GM18526 (cell line): ENCODE results near the gene UBE2F.

ENCODE experiments used
- POLR2A ChIP-seq: IDR thresholded peaks from 3 replicates; pipeline ENCODE4 v1.6.1; 2011; ENCODE audit not compliant: insufficient read length; ENCODE audit errors: extremely low read depth

UBE2F gene

GRCh38 chr2:237998530-237998929 lies 31.7 kb downstream of the UBE2F start:
- no peak for TF ChIP-seq POLR2A

- no peak for TF ChIP-seq POLR2A
Measured at GRCh38 chr2:238003234-238004031, 36.6 kb downstream of the UBE2F start.

GRCh38 chr2:238004077-238004830 lies 37.4 kb downstream of the UBE2F start:
- TF ChIP-seq POLR2A: no peak

GRCh38 chr2:238005528-238005927 lies 38.7 kb downstream of the UBE2F start:
- TF ChIP-seq POLR2A: no peak

- no peak for TF ChIP-seq POLR2A
Measured at GRCh38 chr2:238006510-238006909, 39.7 kb downstream of the UBE2F start.

- TF ChIP-seq POLR2A: no peak
Measured at GRCh38 chr2:238007924-238008323, 41.1 kb downstream of the UBE2F start.

GRCh38 chr2:238009563-238009962 lies 42.7 kb downstream of the UBE2F start:
- TF ChIP-seq POLR2A: no peak

- no peak for TF ChIP-seq POLR2A
Measured at GRCh38 chr2:238010572-238010971, 43.8 kb downstream of the UBE2F start.

GRCh38 chr2:238013806-238014205 lies 47.0 kb downstream of the UBE2F start:
- no peak for TF ChIP-seq POLR2A

- TF ChIP-seq POLR2A: no peak
Measured at GRCh38 chr2:238015705-238016104, 48.9 kb downstream of the UBE2F start.

GRCh38 chr2:238016526-238016925 lies 49.7 kb downstream of the UBE2F start:
- no peak for TF ChIP-seq POLR2A

- no peak for TF ChIP-seq POLR2A
Measured at GRCh38 chr2:238019962-238020361, 53.1 kb downstream of the UBE2F start.

- TF ChIP-seq POLR2A: no peak
Measured at GRCh38 chr2:238020816-238021215, 54.0 kb downstream of the UBE2F start.

GRCh38 chr2:238021327-238021726 lies 54.5 kb downstream of the UBE2F start:
- TF ChIP-seq POLR2A: no peak

GRCh38 chr2:238022594-238023157 lies 55.9 kb downstream of the UBE2F start:
- TF ChIP-seq POLR2A: no peak

GRCh38 chr2:238023608-238024007 lies 56.8 kb downstream of the UBE2F start:
- no peak for TF ChIP-seq POLR2A
